T-helper 17 cell (primary cell): ENCODE data around the gene FBLN1. TPM values are rescaled to one million over a fixed set of nuclear protein-coding genes. Genes with fewer than 3 reads are reported as not detected.

ENCODE experiments used
- ATAC-seq: fragments of 150-1000 bp; cut with Tn5 transposase; 2 replicates; pipeline ENCODE4 v1.10.0; 2021; ENCODE audit warnings: mild to moderate bottlenecking, moderate library complexity
- DNase-seq, 3 donors: peaks; one replicate each; pipeline versions ENCODE4 v3.0.0 to v3.0.0-alpha.2; 2020 to 2021
- H3K9me3 ChIP-seq: one replicate; pipeline ENCODE4 v1.7.0; 2013; ENCODE audit warnings: low read length, mild to moderate bottlenecking; ENCODE audit not compliant: control insufficient read depth, poor library complexity, severe bottlenecking
- H3K27ac Mint-ChIP-seq: one replicate; pipeline ENCODE4 v1.8.0; 2022; ENCODE audit warnings: mild to moderate bottlenecking, moderate library complexity, mixed read lengths
- H3K27me3 Mint-ChIP-seq: one replicate; pipeline ENCODE4 v1.8.0; 2022; ENCODE audit warnings: mixed read lengths
- H3K36me3 Mint-ChIP-seq: one replicate; pipeline ENCODE4 v1.8.0; 2022; ENCODE audit warnings: low read depth, mixed read lengths
- H3K4me1 Mint-ChIP-seq: one replicate; pipeline ENCODE4 v1.8.0; 2022; ENCODE audit warnings: mild to moderate bottlenecking, mixed read lengths
- H3K4me3 Mint-ChIP-seq: one replicate; pipeline ENCODE4 v1.8.0; 2022; ENCODE audit warnings: mild to moderate bottlenecking, moderate library complexity, mixed read lengths
- total RNA-seq, 4 donors: library from RNA in 2 of 4; stranded (reverse) in 2 of 4; gene quantifications; one replicate each; pipeline ENCODE4 v1.2.3 and lab custom pipeline; 2022 to 2026

The FBLN1 gene
- total RNA-seq, 2 donors from 2014 or later: 0.34 to 0.90 TPM

DNA sequence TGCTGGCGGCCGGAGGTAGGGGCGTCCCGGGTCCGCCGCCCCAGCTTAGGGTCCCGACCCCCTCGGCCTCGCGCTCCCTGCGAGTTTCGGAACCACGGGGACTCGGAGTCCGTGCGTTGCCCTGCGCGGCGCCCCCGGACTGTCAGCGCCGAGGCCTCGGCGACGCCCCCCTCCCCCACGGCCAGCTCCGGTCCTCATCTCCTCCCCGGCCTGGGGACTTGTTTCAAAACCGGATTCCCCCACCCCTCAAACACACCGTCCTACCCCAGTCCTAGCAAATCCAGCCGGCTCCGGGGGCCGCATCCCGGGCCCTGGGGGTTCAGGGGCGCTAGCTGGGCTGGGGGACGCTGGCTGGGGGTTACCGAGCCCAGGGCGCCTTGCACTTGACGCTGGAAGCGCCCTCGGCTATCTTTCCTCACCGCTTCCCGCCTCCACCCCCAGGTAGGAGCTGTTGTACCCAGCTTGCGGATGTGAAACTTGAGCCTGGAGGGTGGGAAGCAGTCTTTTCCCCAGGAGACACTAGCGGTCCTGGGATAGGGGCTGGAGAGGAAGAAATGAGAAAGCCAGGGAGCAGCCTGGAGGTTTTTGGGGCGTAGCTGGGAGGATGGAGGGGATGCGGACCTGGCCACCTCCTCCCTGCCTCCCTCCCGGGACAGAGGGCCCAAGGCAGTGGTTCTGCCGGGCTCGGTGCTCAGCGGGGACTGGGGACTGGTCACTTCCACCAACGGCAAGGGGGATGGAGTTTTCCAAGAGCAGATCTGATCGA, 550 bp downstream of the FBLN1 start:
- H3K4me1 Mint-ChIP-seq: no peaks in the 10 kb centered on the region
- H3K9me3 ChIP-seq: no peaks in the 10 kb centered on the region
- no peaks in the 10 kb centered on the region for H3K36me3 Mint-ChIP-seq
- DNase-seq (no peak), ATAC-seq (no peak)
- no peak overlapping the region for H3K27ac Mint-ChIP-seq
- peaks cover 52% of the 10 kb centered on the region for H3K27me3 Mint-ChIP-seq
- peak overlapping the region; percentile 12 for H3K4me3 Mint-ChIP-seq

DNA sequence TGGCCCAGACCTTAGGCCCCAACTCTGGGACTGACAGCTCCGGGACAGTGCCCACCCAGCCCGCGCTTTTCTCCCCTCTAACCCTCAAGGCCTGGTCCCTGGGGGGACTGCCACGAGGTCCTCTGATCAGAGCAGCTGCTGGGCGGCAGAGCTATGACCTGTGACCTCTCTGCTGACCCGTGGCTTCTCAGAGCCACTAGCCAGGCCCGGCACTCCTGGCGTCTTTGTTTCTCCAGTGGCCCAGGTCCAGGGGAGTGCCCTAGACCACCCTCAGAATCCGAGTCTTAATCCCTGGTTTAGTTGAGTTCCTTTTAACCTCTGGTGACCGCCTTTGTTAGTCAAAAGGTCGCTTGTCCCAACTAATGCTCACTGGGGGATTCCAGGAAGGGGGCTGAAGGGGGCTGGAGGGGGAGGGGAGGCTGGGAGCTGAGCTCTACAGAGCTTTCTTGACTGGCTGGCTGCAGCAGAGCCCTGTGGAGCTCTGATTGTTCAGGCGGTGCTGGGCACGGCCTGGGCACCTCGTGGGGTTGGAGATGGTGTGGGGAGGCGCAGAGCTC, 1.2 kb downstream of the FBLN1 start:
- Mint-ChIP-seq H3K4me1 (no peaks in the 10 kb centered on the region), H3K4me3 (peak overlapping the region; percentile 33), H3K36me3 (no peaks in the 10 kb centered on the region), H3K27me3 (peaks cover 52% of the 10 kb centered on the region), H3K27ac (no peak overlapping the region)
- DNase-seq (no peak), ATAC-seq (no peak)
- H3K9me3 ChIP-seq: no peaks in the 10 kb centered on the region

DNA sequence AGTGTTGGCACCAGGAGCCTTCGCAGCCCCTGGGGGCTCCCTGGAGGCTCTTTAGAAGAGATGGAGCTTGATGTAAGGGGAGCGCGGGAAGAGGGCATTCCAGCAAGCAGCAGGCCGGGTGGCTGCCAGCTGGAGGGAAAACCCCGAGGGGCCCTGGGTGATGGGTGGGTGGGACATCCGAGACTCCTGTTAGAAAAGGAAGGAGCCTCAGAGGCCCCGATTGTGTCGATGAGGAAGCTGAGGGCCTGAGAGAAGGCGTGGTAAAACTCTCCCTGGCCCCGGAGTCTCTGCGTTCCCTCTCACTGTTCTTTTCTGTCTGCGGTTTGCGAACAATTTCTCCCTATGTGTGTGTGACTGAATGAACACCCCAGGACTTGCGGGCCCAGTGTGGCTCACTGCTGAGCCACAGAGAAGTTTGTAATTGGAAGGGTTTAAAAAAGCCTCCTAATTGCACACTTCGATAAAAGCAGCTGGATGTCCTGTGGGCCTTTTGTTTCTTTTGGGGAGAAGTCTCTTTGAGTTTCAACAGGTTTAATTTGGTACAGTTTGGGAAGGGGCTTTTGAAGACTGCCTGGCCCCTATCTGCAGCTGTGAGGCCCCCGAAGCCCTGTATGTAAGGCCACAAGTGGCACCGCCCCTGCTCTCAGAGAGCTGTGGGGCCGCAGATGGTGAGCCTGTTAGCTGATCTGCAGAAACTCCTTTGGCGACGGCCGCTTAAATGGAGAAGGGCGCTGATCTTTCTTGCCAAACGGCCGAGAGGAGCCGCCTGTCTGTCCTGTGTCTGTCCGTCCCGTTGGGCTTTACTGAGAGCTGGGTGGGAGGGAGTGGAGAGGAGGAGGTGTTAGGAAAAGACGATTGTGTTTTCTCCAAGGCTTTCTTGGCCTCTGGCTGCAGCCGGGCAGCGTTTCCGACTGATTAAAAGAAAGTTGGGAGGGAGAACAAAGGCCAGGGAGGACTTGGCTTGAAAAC, 2.0 kb downstream of the FBLN1 start:
- Mint-ChIP-seq H3K27me3 (peaks cover 54% of the 10 kb centered on the region), H3K27ac (no peak overlapping the region), H3K4me1 (no peaks in the 10 kb centered on the region), H3K4me3 (no peak overlapping the region), H3K36me3 (no peaks in the 10 kb centered on the region)
- no peaks in the 10 kb centered on the region for H3K9me3 ChIP-seq
- DNase-seq: no peak
- no peak for ATAC-seq

DNA sequence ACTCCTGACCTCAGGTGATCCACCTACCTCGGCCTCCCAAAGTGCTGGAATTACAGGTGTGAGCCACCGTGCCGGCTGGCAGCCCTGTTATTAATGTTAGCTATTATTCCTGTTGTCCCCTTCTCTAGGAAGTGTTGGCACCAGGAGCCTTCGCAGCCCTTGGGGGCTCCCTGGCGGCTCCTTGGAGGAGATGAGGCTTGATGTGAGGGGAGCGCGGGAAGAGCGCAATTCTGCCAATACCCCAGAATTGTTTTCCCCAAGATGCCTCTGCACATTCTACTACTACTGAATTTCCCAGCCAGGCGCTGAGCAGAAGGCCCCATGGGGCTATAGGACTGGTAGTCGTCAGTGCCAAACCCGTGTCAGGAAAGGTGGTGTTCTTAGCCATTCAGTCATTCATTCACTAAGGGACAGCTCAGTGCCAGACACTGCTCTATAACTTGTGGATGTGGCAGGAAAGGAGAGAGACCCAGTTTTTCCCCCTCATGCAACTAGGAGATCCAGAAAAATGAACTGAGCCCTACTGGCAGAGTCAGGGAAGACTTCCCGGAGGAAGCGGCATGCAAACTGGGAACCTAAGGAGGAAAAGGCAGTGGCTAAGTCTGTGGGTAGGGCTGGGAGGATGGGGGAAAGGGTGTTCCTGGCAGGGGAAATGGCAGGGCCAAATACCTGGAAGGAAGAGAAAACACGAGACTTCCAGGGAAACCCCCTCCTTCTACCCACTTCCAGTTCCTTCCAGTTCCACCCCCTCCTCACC, 3.5 kb downstream of the FBLN1 start:
- DNase-seq (no peak), ATAC-seq (no peak)
- H3K9me3 ChIP-seq: no peaks in the 10 kb centered on the region
- peaks cover 39% of the 10 kb centered on the region for H3K27me3 Mint-ChIP-seq
- no peak overlapping the region for H3K27ac Mint-ChIP-seq
- no peaks in the 10 kb centered on the region for H3K4me1 Mint-ChIP-seq
- H3K4me3 Mint-ChIP-seq: no peak overlapping the region
- H3K36me3 Mint-ChIP-seq: no peaks in the 10 kb centered on the region

DNA sequence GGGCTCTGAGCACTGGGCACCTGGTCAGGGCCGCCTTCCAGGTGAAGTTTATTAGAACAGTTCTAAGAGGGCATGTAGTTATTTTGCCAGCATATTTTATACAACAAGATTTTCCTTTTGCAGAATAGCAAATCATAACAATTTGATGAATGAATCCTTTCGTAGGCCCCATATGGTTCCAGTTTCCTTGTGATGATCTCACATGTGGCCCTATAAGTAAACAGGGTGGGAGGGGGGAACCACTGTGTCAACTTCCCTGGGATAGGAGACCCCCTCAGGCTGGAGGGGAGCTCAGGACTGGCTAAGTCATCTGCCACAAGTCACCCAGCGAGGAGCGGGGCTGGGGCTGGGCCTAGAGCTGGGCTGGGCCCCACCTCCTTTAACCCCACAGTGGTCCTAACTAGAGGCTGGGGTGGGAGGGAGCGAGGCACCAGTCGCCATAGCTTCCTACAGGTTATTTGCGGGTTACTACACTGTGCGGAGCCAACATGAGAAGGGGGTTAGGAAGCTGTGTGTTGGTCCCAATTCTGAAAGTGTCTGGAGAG, 4.2 kb downstream of the FBLN1 start:
- peaks cover 33% of the 10 kb centered on the region for H3K27me3 Mint-ChIP-seq
- H3K27ac Mint-ChIP-seq: no peak overlapping the region
- no peak overlapping the region for H3K4me3 Mint-ChIP-seq
- H3K4me1 Mint-ChIP-seq: no peaks in the 10 kb centered on the region
- H3K9me3 ChIP-seq: no peaks in the 10 kb centered on the region
- ATAC-seq: no peak
- no peaks in the 10 kb centered on the region for H3K36me3 Mint-ChIP-seq
- no peak for DNase-seq

DNA sequence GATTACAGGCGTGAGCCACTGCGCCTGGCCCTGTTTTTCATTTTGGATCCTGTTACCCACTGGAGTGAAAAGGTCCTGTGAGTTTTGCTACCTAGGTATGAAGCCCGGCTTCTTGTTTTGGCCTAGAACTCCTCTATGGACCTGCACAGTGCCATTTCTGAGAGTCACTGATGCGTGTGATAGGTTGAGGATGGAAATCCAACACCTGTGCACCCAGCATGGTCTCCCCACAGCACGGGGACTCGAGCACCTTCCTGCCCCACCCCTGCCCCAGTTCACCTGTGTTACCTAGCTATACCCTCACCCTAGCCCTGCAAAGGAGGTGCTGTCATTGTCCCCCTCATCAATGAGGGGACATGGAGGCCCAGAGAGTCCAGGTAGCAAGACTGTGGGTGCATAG, 5.1 kb downstream of the FBLN1 start:
- no peaks in the 10 kb centered on the region for H3K4me1 Mint-ChIP-seq
- ATAC-seq (no peak), DNase-seq (no peak)
- H3K4me3 Mint-ChIP-seq: no peak overlapping the region
- H3K36me3 Mint-ChIP-seq: no peaks in the 10 kb centered on the region
- H3K9me3 ChIP-seq: no peaks in the 10 kb centered on the region
- H3K27me3 Mint-ChIP-seq: peaks cover 32% of the 10 kb centered on the region
- no peak overlapping the region for H3K27ac Mint-ChIP-seq

DNA sequence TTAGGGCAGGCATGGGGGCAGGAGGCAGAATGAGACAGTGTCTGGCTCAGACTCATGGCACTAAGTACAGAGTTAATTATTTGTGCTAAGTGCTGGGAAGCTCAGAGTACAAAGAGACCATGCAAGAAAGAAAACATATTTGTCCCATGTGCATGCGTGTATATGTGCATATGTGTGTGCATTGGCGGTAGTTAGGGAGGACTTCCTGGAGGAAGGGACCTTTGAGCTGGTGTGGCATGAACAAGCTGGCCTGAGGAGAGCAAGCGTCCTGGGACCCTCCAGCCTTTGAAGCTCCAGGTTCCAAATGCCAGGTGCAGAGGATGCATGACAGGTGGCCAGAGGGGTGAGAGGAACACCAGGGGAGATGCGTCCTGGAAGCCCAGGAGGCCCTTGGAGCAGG, 6.1 kb downstream of the FBLN1 start:
- Mint-ChIP-seq H3K4me3 (no peak overlapping the region), H3K36me3 (no peaks in the 10 kb centered on the region)
- no peak for DNase-seq

DNA sequence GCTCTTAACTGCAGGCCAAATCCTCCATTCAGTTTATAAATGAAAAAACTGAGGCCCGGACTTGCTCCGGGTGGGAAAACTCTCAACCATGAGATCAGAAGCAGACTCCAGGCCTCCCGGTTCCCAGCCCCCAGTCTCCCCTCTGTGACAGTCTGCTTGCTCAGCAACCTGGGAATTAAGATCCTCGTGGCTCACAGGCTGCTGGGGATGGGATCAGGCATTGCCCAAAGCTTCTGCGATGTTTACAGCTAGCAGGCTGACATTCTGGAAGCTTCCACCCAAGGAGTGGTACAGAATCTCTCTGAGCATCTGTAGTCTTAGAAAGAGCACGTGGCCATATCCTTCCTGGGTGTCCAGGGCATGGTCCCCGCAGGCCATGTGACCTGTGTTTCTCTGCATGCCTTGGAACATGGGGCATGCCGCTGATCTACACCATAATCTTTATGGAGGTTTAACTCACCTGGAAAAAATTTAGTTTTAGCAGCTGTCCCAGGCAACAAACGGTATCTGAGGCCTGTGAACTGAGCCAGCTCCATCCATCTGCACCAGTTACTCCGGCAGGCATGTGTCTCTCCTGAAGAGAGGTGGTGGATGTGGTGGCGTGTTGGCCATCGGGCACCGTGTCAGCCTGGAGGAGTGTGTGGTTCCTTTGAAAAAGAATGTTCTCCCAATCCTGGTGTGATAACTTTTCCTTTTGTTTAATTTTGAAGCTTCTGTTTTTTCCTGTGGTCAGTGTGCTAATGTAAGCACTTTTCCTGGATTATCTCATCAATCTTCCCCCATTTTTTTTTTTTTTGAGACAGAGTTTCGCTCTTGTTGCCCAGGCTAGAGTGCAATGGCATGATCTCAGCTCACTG, 7.9 kb downstream of the FBLN1 start:
- no peak overlapping the region for H3K27ac Mint-ChIP-seq
- ATAC-seq (no peak), DNase-seq (no peak)
- H3K4me3 Mint-ChIP-seq: no peak overlapping the region
- no peaks in the 10 kb centered on the region for H3K9me3 ChIP-seq
- H3K4me1 Mint-ChIP-seq: peaks cover under 1% of the 10 kb centered on the region
- H3K27me3 Mint-ChIP-seq: peaks cover 26% of the 10 kb centered on the region
- H3K36me3 Mint-ChIP-seq: no peaks in the 10 kb centered on the region

More for the DNA sequence above, 6.1 kb downstream of the FBLN1 start:
- no peak for ATAC-seq
- no peaks in the 10 kb centered on the region for H3K9me3 ChIP-seq
- Mint-ChIP-seq H3K4me1 (no peaks in the 10 kb centered on the region), H3K27ac (no peak overlapping the region), H3K27me3 (peaks cover 32% of the 10 kb centered on the region)

DNA sequence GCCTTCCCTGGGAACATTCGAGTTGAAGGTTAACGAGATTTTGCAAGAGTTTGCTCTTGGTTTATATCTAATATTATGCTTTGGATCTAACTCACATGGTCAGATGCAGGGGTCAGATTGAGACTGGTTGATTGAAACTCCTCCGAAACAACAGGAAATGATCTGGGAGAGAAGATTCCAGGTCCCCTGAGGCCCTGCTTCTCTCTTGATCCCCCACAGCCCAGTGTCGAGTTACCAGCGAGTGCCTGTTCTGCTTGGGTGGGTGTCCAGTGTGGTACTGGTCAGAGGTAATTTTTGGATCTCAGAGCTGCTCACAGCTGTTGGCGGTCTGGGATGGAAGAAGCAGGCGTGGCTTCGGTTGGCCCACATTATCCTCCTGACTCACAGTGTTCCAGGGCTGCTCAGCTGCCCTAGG, 9.2 kb downstream of the FBLN1 start:
- no peaks in the 10 kb centered on the region for H3K9me3 ChIP-seq
- ATAC-seq: no peak
- Mint-ChIP-seq H3K27me3 (peaks cover 27% of the 10 kb centered on the region), H3K36me3 (no peaks in the 10 kb centered on the region), H3K4me3 (no peak overlapping the region), H3K4me1 (peaks cover 3% of the 10 kb centered on the region), H3K27ac (no peak overlapping the region)
- DNase-seq: no peak

DNA sequence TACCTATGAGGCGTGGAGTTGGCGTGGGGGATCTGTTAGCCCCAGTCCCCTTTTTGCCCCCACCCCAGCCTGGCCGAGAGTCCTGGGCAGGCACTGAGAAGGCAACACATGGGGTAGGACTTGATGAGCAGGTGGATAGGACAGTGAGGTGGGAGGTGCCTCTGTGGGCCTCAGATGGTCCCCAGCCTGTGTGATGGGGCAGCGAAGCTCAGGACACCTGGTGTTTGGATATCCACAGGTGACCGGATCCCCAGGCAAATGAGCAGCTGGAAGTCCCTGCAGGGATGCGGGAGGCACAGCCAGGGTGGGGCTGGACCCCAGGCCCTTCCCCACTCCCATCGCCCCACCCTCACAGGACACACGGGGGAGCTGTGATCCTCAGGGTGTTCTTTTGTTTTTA, 9.7 kb downstream of the FBLN1 start:
- Mint-ChIP-seq H3K36me3 (no peaks in the 10 kb centered on the region), H3K4me3 (no peak overlapping the region), H3K27me3 (peaks cover 27% of the 10 kb centered on the region), H3K4me1 (peaks cover 3% of the 10 kb centered on the region), H3K27ac (no peak overlapping the region)
- ATAC-seq (no peak), DNase-seq (no peak)
- H3K9me3 ChIP-seq: no peaks in the 10 kb centered on the region

DNA sequence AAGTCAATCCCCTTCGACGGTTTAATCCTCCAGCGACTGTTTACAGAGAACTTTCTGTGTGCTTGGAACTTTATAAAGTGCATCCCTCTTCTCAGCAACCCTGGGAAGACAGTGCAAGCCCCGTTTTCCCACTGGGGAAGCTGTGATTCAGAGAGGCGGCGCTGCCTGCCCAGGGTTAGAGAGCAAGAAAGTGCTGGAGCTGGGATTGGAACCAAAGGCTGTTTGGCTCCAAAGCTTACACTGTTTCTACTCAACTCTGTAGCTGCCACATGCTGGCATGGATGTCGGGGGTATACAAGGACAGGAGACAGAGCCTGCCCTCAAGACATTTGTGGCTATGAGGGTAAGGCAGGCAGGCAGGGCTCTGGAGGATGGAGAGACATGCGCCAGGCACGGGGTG, 13.0 kb downstream of the FBLN1 start:
- Mint-ChIP-seq H3K36me3 (no peaks in the 10 kb centered on the region), H3K27me3 (peaks cover 30% of the 10 kb centered on the region)
- ATAC-seq: no peak

DNA sequence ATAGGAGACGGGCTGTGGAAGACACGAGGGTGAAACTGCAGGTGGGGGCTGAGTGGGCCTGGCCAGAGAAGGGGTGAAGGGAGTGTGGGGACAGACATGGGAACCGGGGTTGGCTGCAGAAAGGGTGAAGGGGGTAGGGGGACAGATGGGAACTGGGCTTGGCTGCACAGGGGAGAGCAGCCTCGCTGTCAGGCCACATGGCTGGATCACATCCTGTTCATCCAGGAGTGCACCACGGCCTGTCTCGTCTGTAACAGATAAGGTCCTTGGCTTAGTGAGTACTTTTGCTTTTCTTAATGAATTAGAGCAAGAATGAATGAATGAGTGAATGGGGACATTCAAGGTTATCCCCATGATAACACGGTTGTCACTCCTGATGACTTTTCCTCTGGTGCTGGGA, 13.5 kb downstream of the FBLN1 start:
- Mint-ChIP-seq H3K4me3 (no peak overlapping the region), H3K27ac (no peak overlapping the region), H3K27me3 (peaks cover 32% of the 10 kb centered on the region), H3K36me3 (no peaks in the 10 kb centered on the region), H3K4me1 (peaks cover 3% of the 10 kb centered on the region)
- no peaks in the 10 kb centered on the region for H3K9me3 ChIP-seq
- ATAC-seq (no peak), DNase-seq (no peak)

More for the DNA sequence above, 13.0 kb downstream of the FBLN1 start:
- H3K27ac Mint-ChIP-seq: no peak overlapping the region
- H3K4me3 Mint-ChIP-seq: no peak overlapping the region
- H3K9me3 ChIP-seq: no peaks in the 10 kb centered on the region
- no peak for DNase-seq
- H3K4me1 Mint-ChIP-seq: peaks cover 3% of the 10 kb centered on the region
